ENCODE results near the gene SKAP2.
"Not testable (repeated sequence)": the region's sequence is repeated elsewhere in the genome, so short reads cannot be mapped to it uniquely, and the experiment has no call there.

SKAP2 gene

GRCh38 chr7:26857506-26858240 is 6.7 kb downstream of the SKAP2 start:
- in situ Hi-C loops (cut with MboI; ENCODE audit: low sequenced_read_pairs), result no loop called here

DNA sequence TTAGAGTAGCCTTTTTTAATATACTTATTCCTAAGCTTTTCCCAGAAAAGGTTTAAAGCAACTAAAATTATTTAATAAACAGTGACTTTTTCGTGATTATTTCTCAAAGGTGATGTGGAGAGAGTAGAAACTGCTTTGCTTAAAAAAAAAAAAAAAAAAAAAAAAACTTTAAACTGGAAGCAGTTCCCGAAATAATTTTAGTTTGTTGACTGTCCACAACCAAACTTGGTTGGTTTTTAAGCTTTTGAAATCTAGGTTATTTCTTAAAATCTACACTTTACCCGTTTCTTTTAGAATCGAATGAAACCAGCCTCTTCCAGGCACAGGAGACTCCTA is 7.3 kb downstream of the SKAP2 start:
- in situ Hi-C loops (cut with MboI; ENCODE audit: low sequenced_read_pairs), result no loop called here

GRCh38 chr7:26856176-26856985 is 8.0 kb downstream of the SKAP2 start:
- in situ Hi-C loops (cut with MboI; ENCODE audit: low sequenced_read_pairs), result no loop called here

DNA sequence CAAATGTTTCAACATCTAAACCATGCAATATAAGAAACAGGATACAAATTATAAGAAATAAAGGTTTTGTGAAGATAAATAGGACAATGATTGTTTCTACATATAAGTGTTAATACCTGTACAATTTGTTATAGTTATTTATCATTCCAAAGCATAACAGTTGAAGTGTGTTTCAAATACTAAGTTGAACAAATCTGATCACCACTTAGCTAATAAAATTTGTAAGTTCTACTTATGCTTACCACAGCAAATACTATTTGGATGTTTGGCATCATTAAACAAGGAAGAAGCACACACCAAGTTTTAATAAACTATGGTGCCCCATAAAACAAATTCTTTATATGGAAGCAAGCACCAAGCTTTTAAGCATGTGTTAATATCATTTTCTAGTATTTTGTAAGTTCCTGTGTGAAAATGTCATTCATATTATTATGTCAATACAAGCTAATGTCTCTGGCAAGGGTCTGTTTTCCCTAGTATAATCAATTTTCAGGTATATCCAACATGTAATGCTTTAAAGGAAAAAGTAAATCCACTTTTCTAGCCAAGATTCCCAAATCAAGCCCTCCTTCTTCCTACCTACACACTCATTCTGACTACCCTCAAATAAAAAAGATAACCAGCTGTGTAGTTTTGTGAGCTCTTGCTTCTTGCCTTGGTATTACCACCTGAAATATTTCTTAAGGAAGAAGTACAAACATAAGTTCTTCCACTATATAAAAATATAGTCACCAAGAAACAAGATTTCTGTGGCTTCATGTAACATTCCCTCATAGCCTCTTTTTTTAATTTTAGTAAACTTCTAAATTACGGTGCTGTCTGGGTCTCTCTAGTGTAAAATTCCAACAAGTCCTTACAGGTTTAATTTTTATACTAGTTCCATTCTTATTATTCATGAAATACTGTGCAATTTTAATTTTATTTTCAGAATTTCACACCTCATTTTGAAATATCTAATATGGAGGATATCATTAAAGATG is 9.2 kb downstream of the SKAP2 start:
- in situ Hi-C loops (cut with MboI; ENCODE audit: low sequenced_read_pairs), result no loop called here

- in situ Hi-C loops (cut with MboI; ENCODE audit: low sequenced_read_pairs), result no loop called here
Measured at GRCh38 chr7:26853788-26854393, 10.5 kb downstream of the SKAP2 start.

DNA sequence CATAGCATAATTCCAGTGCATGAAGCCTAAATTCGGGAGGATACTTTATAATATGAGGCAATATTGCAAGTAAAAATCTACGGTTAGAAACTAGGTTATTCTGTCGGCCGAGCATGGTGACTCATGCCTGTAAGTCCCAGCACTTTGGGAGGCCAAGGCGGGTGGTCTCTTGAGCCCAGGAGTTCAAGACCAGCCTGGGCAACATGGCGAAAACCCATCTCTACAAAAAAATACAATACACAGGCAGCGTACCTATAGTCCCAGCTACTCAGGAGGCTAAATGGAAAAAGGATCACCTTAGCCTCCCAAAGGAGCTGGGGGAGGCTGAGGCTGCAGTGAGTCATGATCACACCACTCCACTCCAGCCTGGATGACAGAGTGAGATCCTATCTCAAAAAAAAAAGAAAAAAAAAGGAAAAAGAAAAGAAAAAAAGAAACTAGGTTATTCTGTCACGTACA is 14.2 kb downstream of the SKAP2 start:
- in situ Hi-C loops (cut with MboI; ENCODE audit: low sequenced_read_pairs), result no loop called here

DNA sequence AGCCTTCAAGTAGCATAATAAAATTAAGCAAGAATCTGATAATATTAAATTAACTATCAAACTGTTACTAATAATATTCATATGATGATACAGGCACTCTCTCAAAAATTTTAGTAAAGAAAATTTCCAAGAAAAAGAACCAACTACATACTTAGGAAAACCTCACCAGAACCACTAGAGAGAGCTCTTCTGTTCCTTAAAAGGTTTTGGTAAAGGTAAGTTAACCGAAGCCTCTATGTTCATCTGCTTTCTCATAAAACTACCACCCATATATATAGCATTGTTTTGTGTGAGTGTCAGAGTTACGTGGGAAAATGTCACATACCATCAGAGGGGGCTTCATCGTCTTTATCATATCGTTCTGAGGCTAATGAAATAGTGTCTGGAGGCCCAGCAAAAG is 20.7 kb downstream of the SKAP2 start:
- in situ Hi-C loops (cut with MboI; ENCODE audit: low sequenced_read_pairs), result no loop called here

- in situ Hi-C loops (cut with MboI; ENCODE audit: low sequenced_read_pairs), result no loop called here
Measured at GRCh38 chr7:26842897-26843296, 21.5 kb downstream of the SKAP2 start.

DNA sequence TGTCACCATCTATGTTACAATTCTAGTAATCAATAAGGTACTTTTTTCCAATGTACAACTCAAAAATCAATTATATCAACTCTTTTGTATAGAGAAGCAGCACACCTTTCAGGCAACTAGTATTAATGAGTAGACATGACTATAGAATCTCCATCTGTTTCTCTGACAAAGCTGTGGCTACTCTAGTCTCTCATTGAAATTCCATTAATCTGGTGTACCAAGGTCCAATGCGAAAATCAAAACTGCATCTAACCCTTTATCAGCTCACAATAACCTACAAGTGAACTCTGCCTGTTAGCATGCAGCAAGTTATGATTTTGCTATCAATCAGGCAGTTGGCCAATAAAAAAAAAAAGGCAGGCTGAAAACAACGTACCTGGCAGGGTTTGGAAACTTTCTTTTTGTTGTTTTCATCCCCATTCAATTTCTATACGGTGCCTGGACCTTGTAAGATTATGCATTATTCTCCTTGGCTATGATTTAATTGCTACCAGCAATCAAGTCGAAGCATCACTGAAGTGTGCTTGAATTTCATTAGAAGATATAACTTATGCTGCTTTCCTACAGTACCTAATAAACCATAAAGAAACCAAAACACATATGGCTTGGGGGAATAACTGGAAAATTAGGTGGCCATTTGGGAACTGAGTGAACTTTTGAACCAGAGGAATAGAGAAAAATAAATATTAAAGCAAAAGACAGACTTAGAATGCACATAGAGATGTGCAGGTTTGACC is 23.2 kb downstream of the SKAP2 start:
- in situ Hi-C loops (cut with MboI; ENCODE audit: low sequenced_read_pairs), result no loop called here

DNA sequence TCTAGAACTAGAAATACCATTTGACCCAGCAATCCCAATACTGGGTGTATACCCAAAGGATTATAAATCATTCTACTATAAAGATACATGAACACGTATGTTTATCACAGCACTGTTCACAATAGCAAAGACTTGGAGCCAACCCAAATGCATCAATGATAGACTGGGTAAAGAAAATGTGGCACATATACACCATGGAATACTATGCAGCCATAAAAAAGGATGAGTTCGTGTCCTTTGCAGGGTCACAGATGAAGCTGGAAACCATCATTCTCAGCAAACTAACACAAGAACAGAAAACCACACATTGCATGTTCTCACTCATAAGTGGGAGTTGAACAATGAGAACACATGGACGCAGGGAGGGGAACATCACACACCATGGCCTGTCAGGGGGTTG is 27.6 kb downstream of the SKAP2 start:
- in situ Hi-C loops (cut with MboI; ENCODE audit: low sequenced_read_pairs), result not testable (repeated sequence)

- in situ Hi-C loops (cut with MboI; ENCODE audit: low sequenced_read_pairs), result no loop called here
Measured at GRCh38 chr7:26815426-26815825, 49.0 kb downstream of the SKAP2 start.

DNA sequence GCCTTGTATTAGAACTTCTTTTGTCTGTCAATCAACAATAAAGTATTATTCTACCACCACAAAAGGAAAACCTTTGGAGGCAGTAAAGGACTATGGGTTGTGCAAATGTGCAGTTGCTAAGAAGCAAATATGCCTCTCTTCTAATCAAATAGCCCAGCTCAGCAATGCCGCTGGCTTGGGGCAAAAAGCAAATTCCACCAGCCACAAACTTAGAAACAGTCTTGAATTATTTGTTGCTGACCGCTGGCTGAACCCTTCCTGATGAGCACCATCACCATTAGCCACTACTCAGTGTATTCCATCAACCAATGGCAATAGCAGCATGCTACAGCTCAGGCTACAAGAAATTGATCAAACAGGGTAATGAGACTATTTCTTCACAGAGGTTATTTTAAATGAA is 51.0 kb downstream of the SKAP2 start:
- in situ Hi-C loops (cut with MboI; ENCODE audit: low sequenced_read_pairs), result no loop called here

- in situ Hi-C loops (cut with MboI; ENCODE audit: low sequenced_read_pairs), result no loop called here
Measured at GRCh38 chr7:26794541-26794940, 69.8 kb downstream of the SKAP2 start.

DNA sequence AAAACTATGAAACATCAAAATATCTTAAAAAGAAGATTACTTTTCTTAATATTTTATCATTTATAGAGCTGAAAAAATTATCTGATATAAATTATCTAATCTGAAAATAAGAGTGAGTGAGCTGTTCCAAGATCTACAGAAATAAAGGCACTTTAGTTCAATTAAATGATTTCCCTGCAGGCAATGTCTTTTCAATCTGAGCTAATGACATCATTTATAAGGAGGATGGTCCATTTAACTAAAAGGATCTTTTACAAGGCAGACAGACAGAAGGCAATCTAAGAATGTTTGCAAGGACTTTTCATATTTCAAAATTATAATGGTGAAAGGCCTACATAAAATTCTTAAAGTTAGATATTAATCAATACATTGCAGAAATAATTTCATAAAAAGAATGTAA is 71.8 kb downstream of the SKAP2 start:
- in situ Hi-C loops (cut with MboI; ENCODE audit: low sequenced_read_pairs), result no loop called here

DNA sequence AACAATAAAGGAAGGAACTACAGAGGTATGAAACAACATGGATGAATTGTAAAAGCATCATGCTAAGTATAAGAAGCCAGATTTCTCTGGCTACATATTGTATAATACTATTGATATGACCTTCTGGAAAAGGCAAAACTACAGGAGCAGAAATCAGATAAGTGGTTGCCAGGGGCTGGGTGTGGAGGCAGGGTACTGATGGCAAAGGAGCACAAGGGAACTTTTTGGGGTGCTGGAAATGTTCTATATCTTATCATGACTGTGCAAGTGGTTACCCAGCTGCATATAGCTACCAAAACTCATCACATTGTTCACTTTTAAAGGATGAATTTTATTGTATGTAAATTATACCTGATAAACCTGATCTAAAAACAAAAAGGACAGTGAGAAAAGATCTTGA is 72.4 kb downstream of the SKAP2 start:
- in situ Hi-C loops (cut with MboI; ENCODE audit: low sequenced_read_pairs), result no loop called here

- in situ Hi-C loops (cut with MboI; ENCODE audit: low sequenced_read_pairs), result no loop called here
Measured at GRCh38 chr7:26789481-26790184, 74.8 kb downstream of the SKAP2 start.

DNA sequence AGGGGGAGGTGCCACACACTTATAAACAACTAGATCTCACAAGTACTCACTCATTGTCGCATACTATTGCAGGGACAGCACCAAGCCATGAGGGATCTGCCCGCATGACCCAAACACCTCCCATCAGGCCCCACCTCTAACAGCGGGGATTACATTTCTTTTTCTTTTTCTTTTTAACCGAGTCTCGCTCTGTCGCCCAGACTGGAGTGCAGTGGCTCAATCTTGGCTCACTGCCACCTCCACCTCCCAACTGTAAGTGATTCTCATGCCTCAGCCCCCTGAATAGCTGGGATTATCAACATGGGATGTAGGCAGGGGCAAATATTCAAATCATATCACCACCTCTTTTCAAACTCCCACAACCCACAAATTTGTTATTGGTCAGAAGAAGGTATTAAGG is 76.7 kb downstream of the SKAP2 start:
- in situ Hi-C loops (cut with MboI; ENCODE audit: low sequenced_read_pairs), result no loop called here

DNA sequence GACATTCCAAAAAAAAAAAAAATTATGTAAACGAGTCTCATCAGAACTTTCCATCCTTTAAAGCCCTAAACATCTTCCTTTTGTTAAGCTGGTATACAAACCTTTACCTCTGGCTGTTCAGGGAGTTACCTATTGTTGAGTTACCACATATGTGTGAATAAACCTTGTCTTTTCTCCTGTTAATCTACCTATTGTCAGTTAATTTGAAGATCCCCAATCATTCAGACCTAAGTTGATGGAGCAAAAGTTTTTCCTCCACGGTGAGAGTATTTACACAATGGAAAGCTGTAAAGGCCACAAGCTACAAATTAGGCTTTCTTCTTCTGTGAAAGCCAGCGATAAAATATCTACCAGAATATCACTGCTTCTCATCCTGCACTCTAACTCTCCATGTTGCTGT is 80.3 kb downstream of the SKAP2 start:
- in situ Hi-C loops (cut with MboI; ENCODE audit: low sequenced_read_pairs), result no loop called here

GRCh38 chr7:26782501-26782900 is 81.9 kb downstream of the SKAP2 start:
- in situ Hi-C loops (cut with MboI; ENCODE audit: low sequenced_read_pairs), result no loop called here

Data from HL-60/S4 treated with retinoic acid at 250 ng/mL for 4 days and 3 days (cell line).